SK-N-MC (cell line): ENCODE results near the gene BGN.

Experiments
- DNase-seq: peaks from one replicate; pipeline ENCODE4 v3.0.0-alpha.2; 2011; ENCODE audit warnings: low read depth, low spot score
- H3K27ac ChIP-seq: fragments of 200-600 bp; sonication (generic); 2 replicates; pipeline ENCODE4 v1.5.1; 2016; ENCODE audit warnings: mixed run types
- H3K36me3 ChIP-seq: fragments of 200-600 bp; sonication (generic); 2 replicates; pipeline ENCODE4 v1.6.1; 2017; ENCODE audit warnings: antibody characterized with exemption, low read length, mixed read lengths; ENCODE audit not compliant: insufficient read depth
- H3K4me3 ChIP-seq: fragments of 200-600 bp; sonication (generic); 2 replicates; pipeline ENCODE4 v1.5.1; 2016
- H3K9ac ChIP-seq: fragments of 200-600 bp; sonication (generic); 2 replicates; pipeline ENCODE4 v1.8.0; 2017; ENCODE audit warnings: mixed run types, mixed read lengths; ENCODE audit not compliant: insufficient read length
- H3K9me3 ChIP-seq: fragments of 200-600 bp; sonication (generic); 2 replicates; pipeline ENCODE4 v1.6.1; 2017; ENCODE audit warnings: low read depth, mild to moderate bottlenecking, antibody characterized with exemption, low read length, moderate library complexity, mixed read lengths
- EZH2 ChIP-seq: fragments of 200-600 bp; sonication (generic); IDR thresholded peaks from one replicate; pipeline ENCODE4 v1.6.1; 2017; ENCODE audit warnings: antibody characterized with exemption
- FOXP2 ChIP-seq: optimal IDR thresholded peaks from 2 replicates; pipeline ENCODE3; 2011; ENCODE audit warnings: mild to moderate bottlenecking, moderate library complexity; ENCODE audit not compliant: insufficient read depth; ENCODE audit errors: extremely low read length, control extremely low read depth
- POLR2AphosphoS5 ChIP-seq: IDR thresholded peaks from 2 replicates; pipeline ENCODE4 v1.6.1; 2012; ENCODE audit warnings: mild to moderate bottlenecking, low read depth, low read length, borderline replicate concordance

BGN gene

DNA sequence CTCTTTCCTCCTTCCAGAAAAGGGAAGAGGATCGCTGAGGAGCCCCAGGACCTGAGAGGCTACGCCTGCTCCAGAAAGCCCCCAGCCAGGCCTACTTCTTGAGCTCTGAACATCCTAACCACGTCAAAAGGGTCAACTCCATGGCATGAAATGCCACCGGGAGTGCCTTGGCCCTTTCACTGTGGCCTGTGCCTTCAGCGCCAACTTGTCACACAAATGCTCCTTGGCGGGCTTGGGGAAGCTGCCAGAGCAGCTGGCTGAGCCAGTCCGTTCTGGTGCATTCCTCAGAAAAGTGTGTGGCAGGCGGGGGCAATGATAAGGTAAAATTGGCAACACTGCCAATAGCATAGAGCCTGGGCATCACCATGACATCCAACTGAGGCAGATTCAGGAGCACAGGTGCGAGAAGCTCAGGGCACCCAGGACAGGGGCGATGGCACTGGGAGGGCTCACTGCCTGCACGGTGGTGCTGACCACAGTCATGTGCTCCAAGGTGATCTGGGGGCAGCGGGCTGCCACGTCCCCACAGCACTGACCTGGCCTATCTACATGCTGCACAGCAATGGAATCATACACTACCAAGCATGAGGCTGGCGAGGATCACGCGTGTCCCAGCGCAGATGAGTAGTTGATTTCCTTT lies 36.8 kb upstream of the BGN start:
- TF ChIP-seq POLR2AphosphoS5 (no peak), FOXP2 (no peak), EZH2 (no peak)
- Histone ChIP-seq H3K27ac (no peak overlapping the region), H3K9me3 (no peaks in the 10 kb centered on the region), H3K4me3 (no peak overlapping the region), H3K36me3 (peaks cover 6% of the 10 kb centered on the region; the same call in 1 of the 2 replicates), H3K9ac (no peak overlapping the region)
- DNase-seq: no peak

GRCh38 chrX:153458476-153458875 lies 36.3 kb upstream of the BGN start:
- DNase-seq: no peak
- TF ChIP-seq EZH2 (no peak), FOXP2 (no peak), POLR2AphosphoS5 (no peak)
- Histone ChIP-seq H3K27ac (no peak overlapping the region), H3K4me3 (no peak overlapping the region), H3K36me3 (peaks cover 6% of the 10 kb centered on the region; the same call in 1 of the 2 replicates), H3K9me3 (no peaks in the 10 kb centered on the region), H3K9ac (no peak overlapping the region)

- no peaks in the 10 kb centered on the region for H3K9me3 ChIP-seq
- TF ChIP-seq POLR2AphosphoS5 (no peak), FOXP2 (no peak), EZH2 (no peak)
- no peak overlapping the region for H3K27ac ChIP-seq
- peaks cover 6% of the 10 kb centered on the region; the same call in 1 of the 2 replicates for H3K36me3 ChIP-seq
- no peak overlapping the region for H3K4me3 ChIP-seq
- no peak for DNase-seq
- no peak overlapping the region for H3K9ac ChIP-seq
Observed at GRCh38 chrX:153459986-153460385, 34.8 kb upstream of the BGN start.

- DNase-seq: no peak
- TF ChIP-seq FOXP2 (no peak), POLR2AphosphoS5 (no peak), EZH2 (no peak)
- Histone ChIP-seq H3K4me3 (no peak overlapping the region), H3K36me3 (peaks cover 4% of the 10 kb centered on the region; the same call in 1 of the 2 replicates), H3K9me3 (no peaks in the 10 kb centered on the region), H3K27ac (no peak overlapping the region), H3K9ac (no peak overlapping the region)
Observed at GRCh38 chrX:153460826-153461225, 34.0 kb upstream of the BGN start.

DNA sequence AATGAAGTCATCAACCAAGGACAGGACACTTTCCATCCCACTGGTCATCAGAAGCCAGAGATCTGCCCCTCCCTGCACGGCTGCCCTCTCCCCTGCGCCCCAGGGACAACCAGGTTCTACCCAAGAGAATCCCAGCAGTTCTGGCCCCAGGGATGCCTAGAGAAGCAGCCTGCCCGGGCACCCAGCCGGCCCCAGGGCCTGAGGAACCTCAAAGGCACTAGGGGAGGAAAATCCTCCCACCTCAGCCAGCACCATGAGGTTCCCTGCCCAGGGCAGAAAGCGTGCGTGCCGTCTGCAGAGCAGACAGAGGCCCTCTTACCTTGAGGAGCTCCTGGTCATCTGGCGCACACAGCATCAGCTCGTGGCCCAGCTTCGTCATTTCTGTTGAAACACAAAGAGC lies 32.5 kb upstream of the BGN start:
- H3K4me3 ChIP-seq: no peak overlapping the region
- no peak overlapping the region for H3K27ac ChIP-seq
- no peak for TF ChIP-seq EZH2
- TF ChIP-seq FOXP2: no peak
- no peak for TF ChIP-seq POLR2AphosphoS5
- no peaks in the 10 kb centered on the region for H3K9me3 ChIP-seq
- H3K36me3 ChIP-seq: peaks cover 2% of the 10 kb centered on the region; the same call in 1 of the 2 replicates
- DNase-seq: no peak
- no peak overlapping the region for H3K9ac ChIP-seq

DNA sequence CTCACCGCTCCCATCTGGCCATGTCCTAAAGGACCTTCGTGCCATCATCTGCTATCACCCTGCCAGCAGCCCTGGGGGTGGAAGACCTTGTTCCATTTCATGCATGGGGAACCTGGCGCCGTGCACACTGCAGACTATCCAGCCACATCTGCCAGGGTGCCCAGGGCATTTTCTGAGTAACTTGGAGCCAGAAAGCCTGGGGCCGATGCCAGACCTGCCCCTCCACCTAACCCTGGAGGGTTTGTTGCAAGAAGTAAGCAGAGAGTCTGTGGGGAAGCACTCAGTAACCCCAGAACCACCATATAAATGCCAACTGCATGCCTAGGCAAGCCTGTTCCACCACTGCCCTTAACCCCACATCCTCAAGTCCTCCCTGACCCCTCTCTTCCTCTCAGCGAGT lies 31.7 kb upstream of the BGN start:
- Histone ChIP-seq H3K27ac (no peak overlapping the region), H3K9ac (no peak overlapping the region), H3K4me3 (no peak overlapping the region), H3K9me3 (no peaks in the 10 kb centered on the region), H3K36me3 (peaks cover 2% of the 10 kb centered on the region; the same call in 1 of the 2 replicates)
- DNase-seq: no peak
- TF ChIP-seq POLR2AphosphoS5: no peak

DNA sequence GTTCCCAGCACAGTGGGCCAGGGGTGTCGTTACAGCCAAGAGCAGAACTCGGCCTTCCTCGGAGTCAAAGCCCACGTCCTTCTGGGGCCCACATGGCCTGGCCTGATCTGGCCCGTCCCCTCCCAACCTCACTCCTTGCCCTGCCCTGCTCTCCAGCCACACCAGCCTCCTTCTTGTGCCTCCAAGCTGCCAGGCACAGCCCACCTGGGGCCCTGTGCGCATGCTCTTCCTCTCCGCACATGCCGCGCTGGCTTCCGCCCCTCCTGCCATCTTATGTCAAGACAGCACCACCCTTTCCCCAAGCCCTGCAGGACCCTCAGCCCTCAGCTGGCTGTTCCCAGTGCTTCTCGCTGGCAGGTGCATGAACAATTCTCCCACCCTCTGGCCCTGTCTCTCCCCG lies 31.2 kb upstream of the BGN start:
- Histone ChIP-seq H3K9ac (no peak overlapping the region), H3K36me3 (peaks cover 2% of the 10 kb centered on the region; the same call in 1 of the 2 replicates), H3K27ac (no peak overlapping the region), H3K4me3 (no peak overlapping the region), H3K9me3 (no peaks in the 10 kb centered on the region)
- TF ChIP-seq EZH2 (no peak), FOXP2 (no peak), POLR2AphosphoS5 (no peak)
- no peak for DNase-seq

DNA sequence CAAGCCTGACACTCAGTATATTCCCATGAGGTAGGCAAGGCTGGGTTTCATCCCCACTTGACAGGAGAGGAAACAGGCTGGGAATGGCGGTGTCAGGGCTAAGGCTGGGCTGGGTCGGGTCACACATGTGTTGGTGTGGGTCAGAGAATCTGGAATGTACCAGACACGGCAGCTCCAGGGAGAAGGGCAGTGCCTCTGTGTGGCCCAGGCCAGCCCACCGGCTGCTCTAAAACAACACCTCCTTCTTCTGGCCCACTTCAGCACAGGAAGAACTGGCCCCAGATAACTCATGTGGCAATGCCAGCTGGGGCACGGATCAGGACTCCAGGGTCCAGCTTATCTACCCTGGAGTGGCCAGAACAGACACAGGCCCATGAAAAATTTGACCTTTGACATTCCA lies 30.7 kb upstream of the BGN start:
- Histone ChIP-seq H3K27ac (no peak overlapping the region), H3K36me3 (peaks cover 2% of the 10 kb centered on the region; the same call in 1 of the 2 replicates), H3K9ac (no peak overlapping the region), H3K9me3 (no peaks in the 10 kb centered on the region), H3K4me3 (no peak overlapping the region)
- DNase-seq: no peak
- no peak for TF ChIP-seq POLR2AphosphoS5
- no peak for TF ChIP-seq EZH2
- TF ChIP-seq FOXP2: no peak

- H3K9me3 ChIP-seq: no peaks in the 10 kb centered on the region
- no peak overlapping the region for H3K4me3 ChIP-seq
- no peak for DNase-seq
- H3K27ac ChIP-seq: no peak overlapping the region
- TF ChIP-seq FOXP2 (no peak), POLR2AphosphoS5 (no peak), EZH2 (no peak)
- no peak overlapping the region for H3K9ac ChIP-seq
- H3K36me3 ChIP-seq: peaks cover 2% of the 10 kb centered on the region; the same call in 1 of the 2 replicates
Observed at GRCh38 chrX:153465691-153466380, 28.9 kb upstream of the BGN start.
